Activated T-helper 9 cell treated with anti-CD3 and anti-CD28 coated beads, Interleukin-2, amount 50 U/mL, for 16 hours (primary cell): ENCODE data around the gene NLGN2.
A peak's percentile ranks its signal among the peaks of the same experiment; 100 is the strongest.

Experiments used
- DNase-seq: peaks from one replicate; pipeline ENCODE4 v3.0.0-alpha.2; 2020; ENCODE audit warnings: low read depth

NLGN2 gene

GRCh38 chr17:7414837-7415236 lies 7.2 kb downstream of the NLGN2 start:
- no peak for DNase-seq

- no peak for DNase-seq
Measured at GRCh38 chr17:7415784-7416183, 8.1 kb downstream of the NLGN2 start.

- DNase-seq, result no peak
Measured at GRCh38 chr17:7416323-7416722, 8.7 kb downstream of the NLGN2 start.

- DNase-seq, result no peak
Measured at GRCh38 chr17:7417056-7417655, 9.5 kb downstream of the NLGN2 start.

GRCh38 chr17:7418472-7419152 lies 11.0 kb downstream of the NLGN2 start:
- DNase-seq, result no peak

- DNase-seq, result no peak
Measured at GRCh38 chr17:7419819-7420610, 12.4 kb downstream of the NLGN2 start, which contains the start of gene SPEM1. SPEM1 (plus strand) TSS chr17:7420324; CDS start chr17:7420385, 61 bp downstream.

GRCh38 chr17:7421186-7421585 lies 13.5 kb downstream of the NLGN2 start:
- no peak for DNase-seq

- no peak for DNase-seq
Measured at GRCh38 chr17:7423679-7424078, 16.0 kb downstream of the NLGN2 start.

- no peak for DNase-seq
Measured at GRCh38 chr17:7425316-7425715, 17.7 kb downstream of the NLGN2 start, which contains the start of gene SPEM2. SPEM2 (plus strand) TSS chr17:7425616; CDS start chr17:7425689, 73 bp downstream.

- no peak for DNase-seq
Measured at GRCh38 chr17:7425756-7426155, 18.1 kb downstream of the NLGN2 start.

GRCh38 chr17:7426203-7426863 lies 18.7 kb downstream of the NLGN2 start:
- no peak for DNase-seq

GRCh38 chr17:7426896-7427489 lies 19.3 kb downstream of the NLGN2 start:
- no peak for DNase-seq

- DNase-seq, result no peak
Measured at GRCh38 chr17:7427549-7427948, 19.9 kb downstream of the NLGN2 start.

GRCh38 chr17:7428557-7428956 lies 20.9 kb downstream of the NLGN2 start, which contains the start of gene SPEM3:
SPEM3 (plus strand) TSS chr17:7428857; CDS start chr17:7428903, 46 bp downstream.
- no peak for DNase-seq

GRCh38 chr17:7429722-7430121 lies 22.1 kb downstream of the NLGN2 start:
- no peak for DNase-seq

GRCh38 chr17:7431231-7431630 lies 23.6 kb downstream of the NLGN2 start:
- no peak for DNase-seq

GRCh38 chr17:7432296-7432695 lies 24.7 kb downstream of the NLGN2 start:
- no peak for DNase-seq

GRCh38 chr17:7435676-7436555 lies 28.3 kb downstream of the NLGN2 start:
- peak; percentile 42 for DNase-seq

GRCh38 chr17:7436556-7437368 lies 29.1 kb downstream of the NLGN2 start:
- peak; percentile 71 for DNase-seq

- DNase-seq, result no peak
Measured at GRCh38 chr17:7437369-7437863, 29.8 kb downstream of the NLGN2 start.
